ENCODE results near the gene PPM1G.

DNA sequence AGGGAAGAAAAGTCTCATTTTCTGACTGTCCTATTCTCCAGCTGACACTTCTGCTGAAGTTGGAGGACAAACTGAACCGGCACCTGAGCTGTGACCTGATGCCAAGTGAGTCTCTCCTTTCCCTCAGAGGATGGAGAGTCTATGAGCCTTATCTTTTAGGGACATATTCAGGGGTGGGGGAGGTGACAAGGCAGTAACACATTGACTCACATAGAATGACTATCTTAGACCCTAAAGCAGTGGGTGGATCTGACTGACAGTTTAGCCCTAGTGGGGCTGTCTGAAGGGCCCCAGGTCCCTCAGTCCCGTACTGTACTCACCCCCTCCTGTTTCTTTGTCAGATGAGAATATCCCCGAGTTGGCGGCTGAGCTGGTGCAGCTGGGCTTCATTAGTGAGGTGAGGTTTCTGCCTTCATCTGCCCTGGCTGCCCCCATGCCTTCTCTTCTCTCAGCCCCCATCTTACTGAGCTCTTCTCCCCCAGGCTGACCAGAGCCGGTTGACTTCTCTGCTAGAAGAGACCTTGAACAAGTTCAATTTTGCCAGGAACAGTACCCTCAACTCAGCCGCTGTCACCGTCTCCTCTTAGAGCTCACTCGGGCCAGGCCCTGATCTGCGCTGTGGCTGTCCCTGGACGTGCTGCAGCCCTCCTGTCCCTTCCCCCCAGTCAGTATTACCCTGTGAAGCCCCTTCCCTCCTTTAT, 32.0 kb upstream of the PPM1G start:
- TF ChIP-seq, protein P1, sequence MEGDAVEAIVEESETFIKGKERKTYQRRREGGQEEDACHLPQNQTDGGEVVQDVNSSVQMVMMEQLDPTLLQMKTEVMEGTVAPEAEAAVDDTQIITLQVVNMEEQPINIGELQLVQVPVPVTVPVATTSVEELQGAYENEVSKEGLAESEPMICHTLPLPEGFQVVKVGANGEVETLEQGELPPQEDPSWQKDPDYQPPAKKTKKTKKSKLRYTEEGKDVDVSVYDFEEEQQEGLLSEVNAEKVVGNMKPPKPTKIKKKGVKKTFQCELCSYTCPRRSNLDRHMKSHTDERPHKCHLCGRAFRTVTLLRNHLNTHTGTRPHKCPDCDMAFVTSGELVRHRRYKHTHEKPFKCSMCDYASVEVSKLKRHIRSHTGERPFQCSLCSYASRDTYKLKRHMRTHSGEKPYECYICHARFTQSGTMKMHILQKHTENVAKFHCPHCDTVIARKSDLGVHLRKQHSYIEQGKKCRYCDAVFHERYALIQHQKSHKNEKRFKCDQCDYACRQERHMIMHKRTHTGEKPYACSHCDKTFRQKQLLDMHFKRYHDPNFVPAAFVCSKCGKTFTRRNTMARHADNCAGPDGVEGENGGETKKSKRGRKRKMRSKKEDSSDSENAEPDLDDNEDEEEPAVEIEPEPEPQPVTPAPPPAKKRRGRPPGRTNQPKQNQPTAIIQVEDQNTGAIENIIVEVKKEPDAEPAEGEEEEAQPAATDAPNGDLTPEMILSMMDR (IDR thresholded peaks at IDR 0.05) = no peak
- no peak for TF ChIP-seq POLR2A (IDR thresholded peaks at IDR 0.05)
